Loucy (cell line): ENCODE measurements around the gene PJA2.

Experiments used
- H2AFZ ChIP-seq: fragments of 200-600 bp; sonication (generic); 2 replicates; pipeline ENCODE4 v1.6.0; 2016; ENCODE audit warnings: antibody characterized with exemption, mild to moderate bottlenecking, low read length, moderate library complexity
- H3F3A ChIP-seq: fragments of 200-600 bp; 2 replicates; pipeline ENCODE4 v1.6.0; 2016; ENCODE audit warnings: antibody characterized with exemption, low read depth, mild to moderate bottlenecking
- H3K27me3 ChIP-seq: fragments of 200-600 bp; sonication (generic); 2 replicates; pipeline ENCODE4 v1.6.1; 2014; ENCODE audit warnings: low read length, mild to moderate bottlenecking; ENCODE audit not compliant: insufficient read depth, poor library complexity, severe bottlenecking
- H3K36me3 ChIP-seq: fragments of 200-600 bp; sonication (generic); 2 replicates; pipeline ENCODE4 v1.6.1; 2016; ENCODE audit warnings: low read length; ENCODE audit not compliant: insufficient read depth
- H3K4me1 ChIP-seq: fragments of 200-600 bp; sonication (generic); 2 replicates; pipeline ENCODE4 v1.5.1; 2014; ENCODE audit warnings: low read length, mild to moderate bottlenecking; ENCODE audit not compliant: insufficient read depth, poor library complexity, severe bottlenecking
- H3K4me2 ChIP-seq: fragments of 200-600 bp; sonication (generic); 2 replicates; pipeline ENCODE4 v1.6.0; 2014; ENCODE audit warnings: antibody characterized with exemption, low read length, low read depth, mild to moderate bottlenecking; ENCODE audit not compliant: poor library complexity, severe bottlenecking
- H3K4me3 ChIP-seq: fragments of 200-600 bp; sonication (generic); 2 replicates; pipeline ENCODE4 v1.5.1; 2014; ENCODE audit warnings: low read length, mild to moderate bottlenecking, mixed read lengths; ENCODE audit not compliant: poor library complexity, severe bottlenecking
- H3K79me2 ChIP-seq: fragments of 200-600 bp; sonication (generic); 2 replicates; pipeline ENCODE4 v1.6.1; 2014; ENCODE audit warnings: low read length; ENCODE audit not compliant: insufficient read depth
- H3K9ac ChIP-seq: fragments of 200-600 bp; sonication (generic); 2 replicates; pipeline ENCODE4 v1.6.0; 2014; ENCODE audit warnings: mild to moderate bottlenecking, low read depth, low read length, moderate library complexity; ENCODE audit not compliant: poor library complexity, severe bottlenecking
- H3K9me2 ChIP-seq: fragments of 200-600 bp; sonication (generic); replicated peaks from 2 replicates; pipeline ENCODE4 v1.6.1; 2016; ENCODE audit warnings: low read depth, low read length, mixed read lengths
- H3K9me3 ChIP-seq: fragments of 200-600 bp; sonication (generic); 2 replicates; pipeline ENCODE4 v1.6.1; 2014; ENCODE audit warnings: mild to moderate bottlenecking, antibody characterized with exemption, low read length, low read depth; ENCODE audit not compliant: insufficient read depth
- H4K20me1 ChIP-seq: fragments of 200-600 bp; sonication (generic); 2 replicates; pipeline ENCODE4 v1.6.0; 2014; ENCODE audit warnings: antibody characterized with exemption, low read length, mild to moderate bottlenecking; ENCODE audit not compliant: insufficient read depth, poor library complexity, severe bottlenecking
- EZH2phosphoT487 ChIP-seq: fragments of 200-600 bp; IDR thresholded peaks from 2 replicates; pipeline ENCODE4 v1.6.1; 2018; ENCODE audit warnings: antibody characterized with exemption, mild to moderate bottlenecking, moderate library complexity, borderline replicate concordance
- TF ChIP-seq, protein P1 (sequence below): fragments of 200-600 bp; sonication (generic); conservative IDR thresholded peaks from 2 replicates; pipeline ENCODE4 v1.5.1; 2014; ENCODE audit warnings: mild to moderate bottlenecking, antibody characterized with exemption, low read length

PJA2 gene

DNA sequence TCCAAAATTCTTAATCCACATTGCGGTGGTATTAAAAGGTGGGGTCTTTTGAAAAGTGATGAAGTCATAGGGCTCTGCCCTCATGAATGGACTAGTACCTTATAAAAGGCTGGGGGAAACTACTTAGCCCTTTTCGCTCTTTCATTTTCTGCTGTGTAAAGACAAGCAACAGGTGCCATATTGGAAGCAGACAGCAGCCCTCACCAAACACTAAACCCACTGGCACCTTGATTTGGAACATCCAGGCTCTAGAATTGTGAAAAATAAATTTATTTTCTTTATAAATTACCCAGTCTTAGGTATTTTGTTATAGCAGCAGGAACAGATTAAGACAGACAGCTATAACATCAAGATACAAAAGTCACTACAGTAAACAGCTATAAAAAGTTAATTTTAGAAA is 12.8 kb downstream of the PJA2 start:
- Histone ChIP-seq H3K9ac (no peak overlapping the region), H3K4me1 (peaks cover 6% of the 10 kb centered on the region), H3K36me3 (no peaks in the 10 kb centered on the region), H3K27me3 (no peaks in the 10 kb centered on the region), H3K79me2 (peaks cover 96% of the 10 kb centered on the region), H3K4me2 (no peak overlapping the region), H2AFZ (no peak overlapping the region), H3F3A (no peaks in the 10 kb centered on the region), H3K9me3 (no peaks in the 10 kb centered on the region), H3K9me2 (no peaks in the 10 kb centered on the region), H3K4me3 (no peak overlapping the region), H4K20me1 (peaks cover 45% of the 10 kb centered on the region)
- TF ChIP-seq, protein P1, sequence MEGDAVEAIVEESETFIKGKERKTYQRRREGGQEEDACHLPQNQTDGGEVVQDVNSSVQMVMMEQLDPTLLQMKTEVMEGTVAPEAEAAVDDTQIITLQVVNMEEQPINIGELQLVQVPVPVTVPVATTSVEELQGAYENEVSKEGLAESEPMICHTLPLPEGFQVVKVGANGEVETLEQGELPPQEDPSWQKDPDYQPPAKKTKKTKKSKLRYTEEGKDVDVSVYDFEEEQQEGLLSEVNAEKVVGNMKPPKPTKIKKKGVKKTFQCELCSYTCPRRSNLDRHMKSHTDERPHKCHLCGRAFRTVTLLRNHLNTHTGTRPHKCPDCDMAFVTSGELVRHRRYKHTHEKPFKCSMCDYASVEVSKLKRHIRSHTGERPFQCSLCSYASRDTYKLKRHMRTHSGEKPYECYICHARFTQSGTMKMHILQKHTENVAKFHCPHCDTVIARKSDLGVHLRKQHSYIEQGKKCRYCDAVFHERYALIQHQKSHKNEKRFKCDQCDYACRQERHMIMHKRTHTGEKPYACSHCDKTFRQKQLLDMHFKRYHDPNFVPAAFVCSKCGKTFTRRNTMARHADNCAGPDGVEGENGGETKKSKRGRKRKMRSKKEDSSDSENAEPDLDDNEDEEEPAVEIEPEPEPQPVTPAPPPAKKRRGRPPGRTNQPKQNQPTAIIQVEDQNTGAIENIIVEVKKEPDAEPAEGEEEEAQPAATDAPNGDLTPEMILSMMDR: no peak
- TF ChIP-seq EZH2phosphoT487: no peak

DNA sequence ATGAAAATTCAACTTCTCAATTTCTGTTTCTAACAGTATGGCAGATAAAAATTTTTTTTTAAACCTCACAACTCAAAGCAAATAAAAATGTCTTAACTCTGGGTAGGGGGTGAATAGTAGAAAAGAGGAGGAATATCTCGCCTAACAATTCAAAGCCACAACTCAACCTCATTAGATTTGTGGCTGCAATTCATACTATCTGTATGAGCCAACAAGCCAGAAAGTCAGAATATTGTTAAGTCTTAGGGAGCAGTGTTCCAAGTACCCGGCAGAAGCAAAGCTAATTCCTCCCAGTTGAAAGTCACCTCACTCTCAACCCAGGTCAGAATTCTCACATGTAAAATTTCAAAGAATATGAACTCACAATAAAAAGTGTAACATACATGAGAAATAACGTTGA is 15.0 kb downstream of the PJA2 start:
- H3K27me3 ChIP-seq: no peaks in the 10 kb centered on the region
- no peak overlapping the region for H3K9ac ChIP-seq
- H3K4me2 ChIP-seq: no peak overlapping the region
- no peaks in the 10 kb centered on the region for H3K9me2 ChIP-seq
- no peak for TF ChIP-seq EZH2phosphoT487
- TF ChIP-seq, protein P1: no peak
- no peak overlapping the region for H3K4me3 ChIP-seq
- H3F3A ChIP-seq: no peaks in the 10 kb centered on the region
- H2AFZ ChIP-seq: no peak overlapping the region
- H3K36me3 ChIP-seq: peaks cover 5% of the 10 kb centered on the region; the same call in 1 of the 2 replicates
- no peaks in the 10 kb centered on the region for H3K9me3 ChIP-seq
- H4K20me1 ChIP-seq: peaks cover 45% of the 10 kb centered on the region
- peaks cover 97% of the 10 kb centered on the region for H3K79me2 ChIP-seq
- H3K4me1 ChIP-seq: peaks cover 6% of the 10 kb centered on the region

DNA sequence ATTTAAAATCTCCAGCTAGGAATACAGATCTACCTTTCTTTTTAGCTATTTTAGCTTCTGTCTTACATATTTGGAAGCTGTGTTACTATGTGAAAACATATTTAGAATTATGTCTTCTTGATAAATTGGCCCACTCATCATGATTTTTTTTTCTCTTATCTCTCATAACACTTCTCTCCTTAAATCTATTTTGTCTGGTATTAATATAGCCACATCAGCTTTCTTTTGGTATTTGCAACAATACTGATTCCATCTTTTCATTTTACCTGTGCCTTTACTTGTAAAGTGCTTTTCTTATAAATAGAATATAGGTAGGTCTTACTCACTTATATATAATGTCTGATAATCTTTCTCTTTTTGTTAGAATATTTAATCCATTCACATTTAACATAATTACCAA is 19.6 kb downstream of the PJA2 start:
- Histone ChIP-seq H3F3A (no peaks in the 10 kb centered on the region), H3K79me2 (peaks cover 99% of the 10 kb centered on the region), H3K9me3 (no peaks in the 10 kb centered on the region), H3K4me2 (no peak overlapping the region), H3K36me3 (peaks cover 5% of the 10 kb centered on the region; the same call in 1 of the 2 replicates), H3K27me3 (no peaks in the 10 kb centered on the region), H3K4me3 (no peak overlapping the region), H3K4me1 (peaks cover 19% of the 10 kb centered on the region), H3K9ac (no peak overlapping the region), H4K20me1 (peaks cover 73% of the 10 kb centered on the region), H3K9me2 (no peaks in the 10 kb centered on the region), H2AFZ (no peak overlapping the region)
- TF ChIP-seq, protein P1: no peak
- TF ChIP-seq EZH2phosphoT487: no peak
